Type B pancreatic cell (in vitro differentiated cells): Measurements from ENCODE around the gene RIMBP2. TPM values are rescaled to one million over a fixed set of nuclear protein-coding genes. Genes with fewer than 3 reads are reported as not detected.

Experiments used
- DNase-seq: peaks from one replicate; pipeline ENCODE4 v3.0.0; 2021; ENCODE audit warnings: mixed read lengths; ENCODE audit not compliant: unreplicated experiment; ENCODE audit errors: extremely low spot score
- H3K27ac Mint-ChIP-seq: 2 replicates; pipeline ENCODE4 v1.8.0; 2021; ENCODE audit warnings: mild to moderate bottlenecking, mixed read lengths
- H3K27me3 Mint-ChIP-seq: 2 replicates; pipeline ENCODE4 v1.8.0; 2021; ENCODE audit warnings: mixed read lengths
- H3K36me3 Mint-ChIP-seq: 2 replicates; pipeline ENCODE4 v1.8.0; 2021; ENCODE audit warnings: mixed read lengths
- H3K4me1 Mint-ChIP-seq: one replicate; pipeline ENCODE4 v1.8.0; 2021; ENCODE audit warnings: mixed read lengths; ENCODE audit not compliant: unreplicated experiment
- H3K4me3 Mint-ChIP-seq: 2 replicates; pipeline ENCODE4 v1.8.0; 2021; ENCODE audit warnings: mild to moderate bottlenecking, mixed read lengths
- H3K9me3 Mint-ChIP-seq: 2 replicates; pipeline ENCODE4 v1.8.0; 2021; ENCODE audit warnings: mixed read lengths
- CTCF ChIP-seq: fragments of 200-600 bp; sonication (generic); conservative IDR thresholded peaks from 2 replicates; pipeline ENCODE4 v1.5.0; 2021; ENCODE audit warnings: antibody characterized with exemption, mild to moderate bottlenecking
- total RNA-seq: library from RNA; stranded (reverse); gene quantifications from 2 replicates; pipeline ENCODE4 v1.2.1, GENCODE V29; 2021; ENCODE audit warnings: low replicate concordance

Gene RIMBP2
- total RNA-seq, 1 donor from 2014 or later = 23.7 TPM

GRCh38 chr12:130371296-130371695, 344.8 kb downstream of the RIMBP2 start:
- no peak overlapping the region for H3K27ac Mint-ChIP-seq
- H3K27me3 Mint-ChIP-seq = peaks cover 28% of the 10 kb centered on the region
- no peaks in the 10 kb centered on the region for H3K9me3 Mint-ChIP-seq
- H3K36me3 Mint-ChIP-seq = peaks cover 4% of the 10 kb centered on the region
- TF ChIP-seq CTCF = no peak
- peaks cover 7% of the 10 kb centered on the region for H3K4me1 Mint-ChIP-seq
- no peak for DNase-seq
- no peak overlapping the region for H3K4me3 Mint-ChIP-seq

GRCh38 chr12:130369816-130370215, 346.3 kb downstream of the RIMBP2 start:
- no peak for TF ChIP-seq CTCF
- Mint-ChIP-seq H3K4me1 (peaks cover 7% of the 10 kb centered on the region), H3K9me3 (no peaks in the 10 kb centered on the region), H3K36me3 (peaks cover 4% of the 10 kb centered on the region), H3K27ac (no peak overlapping the region), H3K4me3 (no peak overlapping the region), H3K27me3 (peaks cover 21% of the 10 kb centered on the region)
- no peak for DNase-seq

GRCh38 chr12:130367523-130367922, 348.6 kb downstream of the RIMBP2 start:
- Mint-ChIP-seq H3K4me3 (no peak overlapping the region), H3K4me1 (peaks cover 7% of the 10 kb centered on the region), H3K27me3 (peaks cover 17% of the 10 kb centered on the region), H3K27ac (no peak overlapping the region), H3K36me3 (peaks cover 4% of the 10 kb centered on the region), H3K9me3 (no peaks in the 10 kb centered on the region)
- no peak for DNase-seq
- no peak for TF ChIP-seq CTCF

- Mint-ChIP-seq H3K4me3 (no peak overlapping the region), H3K9me3 (no peaks in the 10 kb centered on the region), H3K36me3 (peaks cover 4% of the 10 kb centered on the region), H3K4me1 (peaks cover 7% of the 10 kb centered on the region), H3K27me3 (peaks cover 17% of the 10 kb centered on the region), H3K27ac (no peak overlapping the region)
- DNase-seq = no peak
- TF ChIP-seq CTCF = no peak
Measured at GRCh38 chr12:130367003-130367402, 349.1 kb downstream of the RIMBP2 start.

- H3K9me3 Mint-ChIP-seq = no peaks in the 10 kb centered on the region
Measured at GRCh38 chr12:130366159-130366558, 349.9 kb downstream of the RIMBP2 start.

More at GRCh38 chr12:130366159-130366558, 349.9 kb downstream of the RIMBP2 start:
- peaks cover 7% of the 10 kb centered on the region for H3K4me1 Mint-ChIP-seq
- H3K36me3 Mint-ChIP-seq = peaks cover 4% of the 10 kb centered on the region
- DNase-seq = no peak
- no peak overlapping the region for H3K4me3 Mint-ChIP-seq
- no peak overlapping the region for H3K27ac Mint-ChIP-seq
- H3K27me3 Mint-ChIP-seq = peaks cover 16% of the 10 kb centered on the region
- TF ChIP-seq CTCF = no peak
